HG02885 (cell line): Measurements from ENCODE around the gene ARHGEF1.
"Not testable (repeated sequence)": the region's sequence is repeated elsewhere in the genome, so short reads cannot be mapped to it uniquely, and the experiment has no call there.

Source experiments
- ATAC-seq: cut with Tn5 transposase; IDR thresholded peaks from one replicate; pipeline ENCODE4 v1.9.1; 2021; ENCODE audit warnings: mild to moderate bottlenecking; ENCODE audit not compliant: unreplicated experiment, poor library complexity

The ARHGEF1 gene

GRCh38 chr19:41927497-41928192, 44.7 kb downstream of the ARHGEF1 start:
- ATAC-seq: no peak

GRCh38 chr19:41928221-41928683, 45.3 kb downstream of the ARHGEF1 start, which contains the start of gene ERFL:
Gene ERFL (minus strand): TSS chr19:41928449. CDS start chr19:41912919, 15,530 bp downstream.
- no peak for ATAC-seq

GRCh38 chr19:41928754-41929535, 46.0 kb downstream of the ARHGEF1 start:
- no peak for ATAC-seq

- ATAC-seq: no peak
Measured at GRCh38 chr19:41929536-41930071, 46.6 kb downstream of the ARHGEF1 start.

GRCh38 chr19:41930322-41930722, 47.3 kb downstream of the ARHGEF1 start:
- no peak for ATAC-seq

- ATAC-seq: no peak
Measured at GRCh38 chr19:41930926-41931592, 48.1 kb downstream of the ARHGEF1 start.

DNA sequence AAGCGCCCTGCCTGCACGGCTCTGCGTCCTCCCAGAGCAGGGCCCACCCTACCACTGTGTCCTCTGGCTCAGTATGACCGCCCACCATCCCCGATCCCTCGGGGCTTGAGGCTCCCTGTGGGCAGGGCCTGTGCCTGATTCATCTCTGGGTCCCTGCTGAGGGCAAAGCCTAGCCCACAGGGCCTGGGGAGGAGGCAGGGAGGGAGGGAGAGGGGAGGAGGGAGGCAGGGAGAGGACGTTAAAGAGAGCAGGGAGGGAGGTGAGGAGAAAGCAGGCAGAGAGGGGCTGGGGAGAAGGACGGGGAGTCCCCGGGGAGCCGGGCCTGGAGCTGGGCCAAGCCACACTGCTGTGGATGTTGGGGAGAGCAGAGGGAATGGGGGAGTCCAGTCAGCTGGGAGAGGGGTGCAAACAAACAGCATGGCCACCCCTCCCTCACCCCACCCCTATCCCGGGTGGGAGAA, 49.3 kb downstream of the ARHGEF1 start:
- no peak for ATAC-seq

DNA sequence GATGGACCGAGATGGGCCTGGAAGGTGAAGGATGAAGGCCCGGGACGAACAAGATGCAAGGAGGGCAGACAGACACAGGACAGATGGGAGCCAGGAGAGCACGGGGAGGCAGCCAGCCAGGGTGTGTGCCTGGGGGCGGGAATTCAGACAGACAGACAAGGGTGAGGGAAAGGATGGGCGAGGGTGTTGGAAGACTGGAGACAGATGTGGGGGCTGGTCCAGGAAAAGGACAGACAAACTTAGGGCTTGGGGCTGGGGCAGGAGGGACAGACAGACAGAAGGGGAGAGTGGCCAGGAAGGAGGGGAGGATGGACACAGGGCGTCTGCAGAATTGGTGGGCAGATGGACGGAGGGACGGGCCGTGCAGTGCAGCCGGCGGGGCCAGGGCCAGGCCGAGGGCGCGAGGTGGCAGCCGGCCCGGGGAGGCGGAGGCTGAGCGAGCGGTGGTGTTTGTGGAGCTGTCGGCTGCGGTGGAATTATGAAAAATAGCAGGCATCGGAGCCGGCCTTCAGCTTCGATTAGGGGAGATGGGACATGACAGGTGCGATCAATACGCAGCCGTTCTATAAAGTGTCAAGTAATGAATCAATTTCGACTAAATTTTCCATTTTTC, 49.8 kb downstream of the ARHGEF1 start:
- no peak for ATAC-seq

- no peak for ATAC-seq
Measured at GRCh38 chr19:41933693-41934426, 50.9 kb downstream of the ARHGEF1 start.

DNA sequence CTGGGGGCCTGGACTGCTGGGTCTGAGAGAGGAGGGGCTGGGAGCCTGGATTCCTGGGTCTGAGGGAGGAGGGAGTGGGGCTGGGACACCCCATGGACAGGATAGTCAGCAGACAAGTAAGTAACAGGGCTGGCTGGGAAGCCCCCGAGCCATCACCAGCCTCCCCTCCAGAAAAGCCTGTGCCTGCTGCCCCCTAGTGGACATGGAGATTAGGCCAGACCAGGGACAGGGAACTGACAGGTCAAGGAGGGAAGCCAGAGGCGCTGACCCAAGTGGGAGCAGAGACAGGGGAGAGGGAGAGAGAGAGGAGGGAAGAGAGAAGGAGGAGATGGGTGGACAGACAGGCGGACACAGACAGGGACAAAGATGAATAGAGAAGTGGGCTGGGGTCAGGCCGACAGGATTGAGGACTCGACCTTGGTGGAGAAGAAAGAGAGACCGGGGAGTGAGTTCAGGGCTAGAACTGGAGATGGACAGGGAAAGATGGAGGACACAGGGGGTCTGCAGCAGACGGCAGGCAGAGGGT, 51.9 kb downstream of the ARHGEF1 start:
- no peak for ATAC-seq

GRCh38 chr19:41935760-41936415, 52.9 kb downstream of the ARHGEF1 start:
- ATAC-seq: no peak

- ATAC-seq: no peak
Measured at GRCh38 chr19:41936416-41936850, 53.4 kb downstream of the ARHGEF1 start.

DNA sequence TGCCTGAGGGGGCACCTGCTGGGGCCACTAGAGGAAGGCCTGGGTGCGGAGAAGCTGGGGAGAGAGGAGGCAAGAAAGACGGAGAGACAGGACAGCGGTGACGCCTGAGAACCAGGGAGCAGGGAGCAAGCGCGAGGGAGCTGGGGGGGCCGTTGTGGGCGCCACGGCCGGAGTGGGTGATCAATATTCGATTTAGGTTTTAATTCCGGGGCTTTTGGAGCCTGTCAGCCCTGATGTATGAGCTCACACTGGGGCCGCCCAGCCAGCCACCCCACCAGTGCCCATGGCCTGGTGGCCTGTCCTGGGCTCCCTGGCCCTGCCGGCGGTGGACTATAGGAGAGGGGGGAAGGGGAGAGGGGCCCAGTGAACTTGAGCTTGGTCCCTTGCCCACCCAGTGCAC, 54.0 kb downstream of the ARHGEF1 start:
- ATAC-seq: no peak

DNA sequence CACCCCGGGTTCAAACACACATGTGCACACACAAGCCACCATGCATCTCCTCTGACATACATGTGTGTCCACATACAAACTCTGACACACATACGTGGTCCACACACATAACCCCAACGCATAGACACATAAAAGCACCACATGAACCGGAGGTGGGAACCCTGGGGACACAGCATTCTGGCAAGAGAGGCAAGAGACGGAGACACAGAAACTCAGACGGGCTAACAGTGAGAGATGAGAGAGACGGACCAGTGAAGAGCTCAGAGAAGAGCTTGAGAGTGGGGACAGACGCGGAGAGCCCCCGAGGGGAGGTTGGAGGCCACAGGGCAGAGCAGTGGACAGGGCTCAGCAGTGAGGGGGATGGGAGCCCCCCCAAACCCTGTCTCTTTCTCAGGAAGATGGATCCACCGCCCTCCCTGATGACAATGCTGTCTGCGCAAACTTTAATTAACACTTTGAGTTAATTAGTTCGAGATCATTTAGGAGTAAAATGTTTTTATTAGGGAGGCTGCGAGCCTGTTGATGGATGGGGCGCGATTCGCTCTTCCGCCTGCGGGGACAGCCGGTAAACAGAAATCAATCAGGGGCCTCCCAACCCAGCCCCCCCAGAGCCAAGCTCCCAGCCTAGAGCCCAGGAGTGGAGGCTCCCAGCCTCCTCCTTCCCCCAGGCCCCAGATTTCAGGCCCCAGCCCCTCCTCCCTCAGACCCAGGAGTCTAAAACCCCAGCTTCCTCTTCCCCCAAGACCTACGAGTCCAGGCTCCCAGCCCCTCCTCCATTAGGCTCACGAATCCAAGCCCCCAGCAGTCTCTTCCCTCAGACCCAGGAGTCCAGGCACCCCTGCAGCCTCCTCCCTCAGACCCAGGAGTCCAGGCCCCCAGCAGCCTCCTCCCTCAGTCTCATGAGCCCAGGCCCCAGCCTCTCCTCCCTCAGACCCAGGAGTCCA, 54.8 kb downstream of the ARHGEF1 start:
- ATAC-seq: no peak

DNA sequence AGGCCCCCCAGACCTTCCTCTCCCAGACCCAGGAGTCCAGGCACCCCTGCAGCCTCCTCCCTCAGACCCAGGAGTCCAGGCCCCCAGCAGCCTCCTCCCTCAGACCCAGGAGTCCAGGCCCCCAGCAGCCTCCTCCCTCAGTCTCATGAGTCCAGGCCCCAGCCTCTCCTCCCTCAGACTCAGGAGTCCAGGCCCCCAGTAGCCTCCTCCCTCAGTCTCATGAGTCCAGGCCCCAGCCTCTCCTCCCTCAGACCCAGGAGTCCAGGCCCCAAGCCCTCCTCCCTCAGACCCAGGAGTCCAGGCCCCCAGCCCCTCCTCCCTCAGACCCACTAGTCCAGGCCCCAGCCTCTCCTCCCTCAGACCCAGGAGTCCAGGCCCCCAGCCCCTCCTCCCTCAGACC, 56.2 kb downstream of the ARHGEF1 start:
- ATAC-seq: not testable (repeated sequence)

DNA sequence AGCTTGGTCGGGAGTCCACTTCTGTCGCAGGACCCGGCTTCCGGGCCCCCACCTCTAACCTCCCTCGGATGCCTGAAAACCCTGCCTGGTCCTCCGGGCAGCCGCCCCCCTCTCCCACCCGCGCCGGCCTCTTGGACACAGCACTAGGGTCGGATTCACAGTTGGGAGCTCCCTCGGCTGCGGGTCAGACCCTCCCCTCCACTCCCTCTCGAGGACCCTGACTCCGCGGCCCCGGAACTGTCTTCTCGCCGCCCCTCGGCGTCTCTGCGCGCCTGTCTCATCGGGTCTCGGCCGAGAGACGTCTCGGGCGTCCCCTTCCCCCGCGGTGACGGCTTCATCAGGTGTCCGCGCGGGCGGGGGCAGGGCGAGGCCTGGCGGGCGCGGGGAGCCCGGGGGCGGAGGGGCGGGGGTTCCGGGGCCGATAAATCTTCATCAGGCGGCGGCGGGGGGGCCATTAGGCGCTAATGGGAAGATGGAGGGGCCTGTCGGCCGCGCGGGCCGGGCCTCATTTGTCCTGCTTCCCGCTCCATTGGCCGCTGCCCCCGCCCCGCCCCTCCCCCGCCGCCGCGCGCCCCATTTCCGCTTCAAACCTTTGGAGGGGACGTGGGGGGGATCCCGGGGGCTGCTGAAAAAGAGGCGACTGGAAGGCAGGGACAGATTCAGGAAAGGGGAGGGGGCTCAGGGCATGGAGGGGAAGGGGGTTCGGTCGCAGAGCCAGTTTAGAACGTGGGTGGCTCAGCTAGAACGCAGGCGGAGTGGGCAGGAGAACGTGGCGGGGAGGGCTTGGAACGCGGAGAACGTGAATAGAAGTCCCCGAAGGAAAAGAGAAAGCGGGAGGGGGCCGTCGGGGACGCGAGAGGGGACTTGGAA, 57.1 kb downstream of the ARHGEF1 start:
- no peak for ATAC-seq
